PC-3 (cell line): ENCODE measurements around the gene ZNF407. TPM values are rescaled to one million over a fixed set of nuclear protein-coding genes. Genes with fewer than 3 reads are reported as not detected.
A peak's percentile ranks its signal among the peaks of the same experiment; 100 is the strongest.

Experiments
- ATAC-seq: fragments of 200-7000 bp; cut with Tn5 transposase; 2 replicates; pipeline ENCODE4 v1.9.1; 2020; ENCODE audit warnings: mild to moderate bottlenecking, moderate library complexity
- BruUV-seq: library from RNA; stranded (reverse); fragments of 400-500 nt; replicated peaks from 2 replicates; lab custom pipeline; 2021; lab: Mats Ljungman, UMichigan
- CTCF ChIA-PET: fragments of 300-600 bp; sonication (Branson Sonifier 250); formaldehyde crosslinking; loops from one replicate; lab custom pipeline; 2022; ENCODE audit warnings: antibody characterized with exemption; lab: Charles Lee
- POLR2A ChIA-PET: fragments of 300-600 bp; sonication (Branson Sonifier 250); formaldehyde crosslinking; loops from one replicate; lab custom pipeline; 2022; ENCODE audit warnings: antibody characterized with exemption; ENCODE audit not compliant: unreplicated experiment; lab: Charles Lee
- DNase-seq: peaks from one replicate; pipeline ENCODE4 v3.0.0-alpha.2; 2015
- H2AFZ ChIP-seq: fragments of 300-600 bp; sonication (generic); 2 replicates; pipeline ENCODE4 v1.6.0; 2016; ENCODE audit warnings: antibody characterized with exemption, low read length
- H3F3A ChIP-seq: fragments of 300-600 bp; sonication (generic); one replicate; pipeline ENCODE4 v1.6.0; 2017; ENCODE audit warnings: antibody characterized with exemption, low read length, control low read depth, mild to moderate bottlenecking; ENCODE audit not compliant: unreplicated experiment
- H3K27ac ChIP-seq: fragments of 300-600 bp; sonication (generic); 2 replicates; pipeline ENCODE4 v1.5.1; 2016; ENCODE audit warnings: mild to moderate bottlenecking, low read length
- H3K27me3 ChIP-seq: fragments of 300-600 bp; sonication (generic); 2 replicates; pipeline ENCODE4 v1.6.1; 2016; ENCODE audit warnings: low read length, mixed read lengths
- H3K36me3 ChIP-seq: fragments of 300-600 bp; sonication (generic); 2 replicates; pipeline ENCODE4 v1.6.1; 2016; ENCODE audit warnings: low read depth, mixed run types, low read length, mixed read lengths
- H3K4me1 ChIP-seq: fragments of 300-600 bp; sonication (generic); 2 replicates; pipeline ENCODE4 v1.5.1; 2016; ENCODE audit warnings: low read length; ENCODE audit not compliant: insufficient read depth
- H3K4me2 ChIP-seq: fragments of 300-600 bp; sonication (generic); 2 replicates; pipeline ENCODE4 v1.6.0; 2016; ENCODE audit warnings: low read length
- H3K4me3 ChIP-seq: fragments of 300-600 bp; sonication (generic); 2 replicates; pipeline ENCODE4 v1.5.1; 2016; ENCODE audit warnings: mild to moderate bottlenecking, low read length, mixed read lengths
- H3K79me2 ChIP-seq: fragments of 300-600 bp; sonication (generic); 2 replicates; pipeline ENCODE4 v1.6.1; 2017; ENCODE audit warnings: low read length, mixed read lengths
- H3K9ac ChIP-seq: fragments of 300-600 bp; sonication (generic); 2 replicates; pipeline ENCODE4 v1.6.0; 2016; ENCODE audit warnings: mild to moderate bottlenecking, low read length
- H3K9me2 ChIP-seq: fragments of 300-600 bp; sonication (generic); replicated peaks from 2 replicates; pipeline ENCODE4 v1.6.1; 2016; ENCODE audit warnings: mixed run types, low read length, mixed read lengths
- H3K9me3 ChIP-seq: fragments of 300-600 bp; sonication (generic); 2 replicates; pipeline ENCODE4 v1.6.1; 2016; ENCODE audit warnings: low read length, mixed read lengths
- H4K20me1 ChIP-seq: fragments of 300-600 bp; sonication (generic); 2 replicates; pipeline ENCODE4 v1.6.1; 2016; ENCODE audit warnings: low read length, mixed read lengths
- EZH2 ChIP-seq: fragments of 300-600 bp; sonication (generic); IDR thresholded peaks from one replicate; pipeline ENCODE4 v1.6.1; 2017; ENCODE audit warnings: antibody characterized with exemption, mild to moderate bottlenecking, low read length; ENCODE audit not compliant: unreplicated experiment
- EZH2phosphoT487 ChIP-seq: fragments of 300-600 bp; sonication (generic); IDR thresholded peaks from 2 replicates; pipeline ENCODE4 v1.6.1; 2018; ENCODE audit warnings: mild to moderate bottlenecking, antibody characterized with exemption, low read length, borderline replicate concordance
- intact Hi-C: fragments of 100-400 bp; cut with micrococcal nuclease; formaldehyde crosslinking; loops from 2 replicates; pipeline ENCODE4 v1.9.0; 2023
- total RNA-seq: library from RNA; depleted of rRNA; stranded (reverse); fragments of >200 nt; gene quantifications from 2 replicates; pipeline ENCODE4 v1.2.3, GENCODE V29; 2014
- TF ChIP-seq, protein P1 (sequence below): fragments of 300-600 bp; sonication (generic); conservative IDR thresholded peaks from 2 replicates; pipeline ENCODE4 v1.5.1; 2017; ENCODE audit warnings: antibody characterized with exemption, low read depth, mild to moderate bottlenecking, low read length

ZNF407 gene
- total RNA-seq, 1 experiment from 2014 or later, result 9.3 TPM

DNA sequence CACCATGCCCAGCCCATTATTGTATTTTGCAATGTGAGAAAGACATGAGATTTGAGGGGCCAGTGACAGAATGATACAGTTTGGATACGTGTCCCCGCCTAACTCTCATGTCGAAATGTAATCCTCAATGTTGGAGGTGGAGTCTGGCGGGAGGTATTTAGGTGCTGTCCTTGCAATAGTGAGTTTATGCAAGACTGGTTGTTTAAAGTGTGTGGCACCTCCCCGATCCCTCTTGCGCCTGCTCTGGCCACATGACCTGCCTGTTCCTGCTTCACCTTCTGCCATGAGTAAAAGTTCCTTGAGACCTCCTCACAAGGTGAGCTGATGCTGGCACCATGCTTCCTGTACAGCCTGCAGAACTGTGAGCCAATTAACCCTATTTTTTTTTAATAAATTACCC, 46.8 kb upstream of the ZNF407 start:
- H3K9ac ChIP-seq, result no peak overlapping the region
- no peak overlapping the region for H2AFZ ChIP-seq
- H4K20me1 ChIP-seq, result no peaks in the 10 kb centered on the region
- H3K4me2 ChIP-seq, result no peak overlapping the region
- no peaks in the 10 kb centered on the region for H3K36me3 ChIP-seq
- no TSS peak for BruUV-seq
- H3K79me2 ChIP-seq, result no peaks in the 10 kb centered on the region
- intact Hi-C loops, result loop anchor here (5.0 kb wide), 1 partner anchor 354 kb away; no protein-coding TSS in a partner anchor
- peaks cover 12% of the 10 kb centered on the region for H3K4me1 ChIP-seq
- TF ChIP-seq EZH2, result no peak
- no peaks in the 10 kb centered on the region for H3F3A ChIP-seq
- no peak overlapping the region for H3K27ac ChIP-seq
- peaks cover 13% of the 10 kb centered on the region for H3K9me3 ChIP-seq
- no peak for ATAC-seq
- POLR2A ChIA-PET, result no interaction called here
- no peaks in the 10 kb centered on the region for H3K9me2 ChIP-seq
- CTCF ChIA-PET, result interaction anchor here (0.7 to 1.6 kb wide), 2 partner anchors 55 to 396 kb away, joined by 5 to 7 read pairs; partner anchors contain the start of gene CNDP2
- H3K4me3 ChIP-seq, result no peak overlapping the region
- DNase-seq, result no peak
- peaks cover 32% of the 10 kb centered on the region for H3K27me3 ChIP-seq

DNA sequence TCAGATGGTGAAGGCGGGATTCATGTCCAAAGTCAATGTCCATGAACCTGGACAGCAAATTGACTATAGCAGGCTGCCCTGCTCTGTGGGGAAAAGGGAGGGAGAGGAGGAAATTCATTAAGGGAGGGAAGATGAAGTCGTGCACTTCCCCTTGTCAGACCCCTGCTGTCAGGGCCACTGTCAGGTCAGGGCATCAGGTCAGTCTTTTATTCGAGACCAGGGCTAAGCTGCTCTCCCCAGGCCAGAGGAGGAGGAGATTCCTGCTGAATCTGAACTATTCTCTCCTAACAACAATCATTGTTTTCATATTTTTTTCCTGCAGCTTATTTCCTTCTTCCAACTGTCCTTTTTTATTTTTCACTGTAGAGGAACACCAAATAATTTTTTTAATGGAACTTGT, 46.2 kb upstream of the ZNF407 start:
- Histone ChIP-seq H3K4me3 (no peak overlapping the region), H3K9me2 (no peaks in the 10 kb centered on the region), H3K79me2 (no peaks in the 10 kb centered on the region), H3K4me2 (no peak overlapping the region), H4K20me1 (no peaks in the 10 kb centered on the region), H3K4me1 (peaks cover 11% of the 10 kb centered on the region), H3K27me3 (peaks cover 38% of the 10 kb centered on the region), H3F3A (no peaks in the 10 kb centered on the region), H3K27ac (no peak overlapping the region), H3K9ac (no peak overlapping the region), H3K36me3 (no peaks in the 10 kb centered on the region), H3K9me3 (peaks cover 13% of the 10 kb centered on the region), H2AFZ (no peak overlapping the region)
- ATAC-seq (no peak), DNase-seq (no peak)
- BruUV-seq, result no TSS peak
- intact Hi-C loops, result loop anchor here (5.0 kb wide), 1 partner anchor 354 kb away; no protein-coding TSS in a partner anchor
- no peak for TF ChIP-seq EZH2
- POLR2A ChIA-PET, result no interaction called here
- CTCF ChIA-PET, result interaction anchor here (0.6 to 1.6 kb wide), 11 partner anchors 11 to 391 kb away, joined by 3 to 36 read pairs (median 5); partner anchors contain the start of gene CNDP2

DNA sequence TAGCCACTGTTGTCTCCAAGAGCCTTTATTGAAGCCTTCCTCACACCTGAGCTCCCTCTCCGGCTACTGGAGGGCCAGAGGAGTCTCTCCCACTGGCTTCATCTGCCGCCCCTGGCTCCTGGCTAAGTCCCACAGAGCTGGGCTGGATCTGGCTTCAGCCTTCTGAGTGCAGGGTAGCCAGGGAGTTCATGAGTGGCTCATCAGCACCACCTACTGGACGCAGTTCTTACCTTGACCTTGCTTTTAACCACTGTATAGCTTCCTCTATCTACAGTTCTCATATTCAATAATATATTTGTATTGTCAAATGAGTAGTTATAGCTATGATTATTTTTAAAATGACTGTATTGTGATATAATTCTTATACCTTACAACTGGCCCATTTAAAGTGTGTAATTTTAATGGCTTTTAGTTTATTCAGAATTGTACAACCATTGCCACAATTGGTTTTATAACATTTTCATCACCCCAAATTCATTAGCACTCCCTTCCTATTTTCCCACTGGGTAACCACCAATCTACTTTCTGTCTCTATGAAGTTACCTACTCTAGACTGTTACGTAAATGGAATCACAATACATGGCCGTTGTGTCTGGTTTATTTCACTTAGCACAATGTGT, 45.6 kb upstream of the ZNF407 start:
- TF ChIP-seq EZH2phosphoT487 (no peak), EZH2 (no peak)
- TF ChIP-seq, protein P1, sequence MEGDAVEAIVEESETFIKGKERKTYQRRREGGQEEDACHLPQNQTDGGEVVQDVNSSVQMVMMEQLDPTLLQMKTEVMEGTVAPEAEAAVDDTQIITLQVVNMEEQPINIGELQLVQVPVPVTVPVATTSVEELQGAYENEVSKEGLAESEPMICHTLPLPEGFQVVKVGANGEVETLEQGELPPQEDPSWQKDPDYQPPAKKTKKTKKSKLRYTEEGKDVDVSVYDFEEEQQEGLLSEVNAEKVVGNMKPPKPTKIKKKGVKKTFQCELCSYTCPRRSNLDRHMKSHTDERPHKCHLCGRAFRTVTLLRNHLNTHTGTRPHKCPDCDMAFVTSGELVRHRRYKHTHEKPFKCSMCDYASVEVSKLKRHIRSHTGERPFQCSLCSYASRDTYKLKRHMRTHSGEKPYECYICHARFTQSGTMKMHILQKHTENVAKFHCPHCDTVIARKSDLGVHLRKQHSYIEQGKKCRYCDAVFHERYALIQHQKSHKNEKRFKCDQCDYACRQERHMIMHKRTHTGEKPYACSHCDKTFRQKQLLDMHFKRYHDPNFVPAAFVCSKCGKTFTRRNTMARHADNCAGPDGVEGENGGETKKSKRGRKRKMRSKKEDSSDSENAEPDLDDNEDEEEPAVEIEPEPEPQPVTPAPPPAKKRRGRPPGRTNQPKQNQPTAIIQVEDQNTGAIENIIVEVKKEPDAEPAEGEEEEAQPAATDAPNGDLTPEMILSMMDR, result peak; percentile 85
- H3K36me3 ChIP-seq, result no peaks in the 10 kb centered on the region
- H3K4me1 ChIP-seq, result peaks cover 5% of the 10 kb centered on the region
- H2AFZ ChIP-seq, result no peak overlapping the region
- no peaks in the 10 kb centered on the region for H3K79me2 ChIP-seq
- peaks cover 42% of the 10 kb centered on the region for H3K27me3 ChIP-seq
- no peak overlapping the region for H3K4me2 ChIP-seq
- peaks cover 13% of the 10 kb centered on the region for H3K9me3 ChIP-seq
- DNase-seq (peak; percentile 85), ATAC-seq (peak; percentile 100)
- H3K4me3 ChIP-seq, result no peak overlapping the region
- no peak overlapping the region for H3K9ac ChIP-seq
- H3F3A ChIP-seq, result no peaks in the 10 kb centered on the region
- H3K9me2 ChIP-seq, result no peaks in the 10 kb centered on the region
- H4K20me1 ChIP-seq, result no peaks in the 10 kb centered on the region
- CTCF ChIA-PET, result interaction anchor here (0.6 to 1.6 kb wide), 12 partner anchors 9 to 391 kb away, joined by 3 to 36 read pairs (median 4); partner anchors contain the start of gene CNDP2
- intact Hi-C loops, result loop anchor here (1.0 to 5.0 kb wide), 5 partner anchors 53 to 355 kb away; no protein-coding TSS in a partner anchor
- no TSS peak for BruUV-seq
- POLR2A ChIA-PET, result interaction anchor here (0.6 kb wide), 1 partner anchor 164 kb away, joined by 4 read pairs; no protein-coding TSS in a partner anchor
- no peak overlapping the region for H3K27ac ChIP-seq
